ENCODE results near the gene GLG1. TPM values are rescaled to one million over a fixed set of nuclear protein-coding genes. Genes with fewer than 3 reads are reported as not detected.

The GLG1 gene
- total RNA-seq, 1 donor, result 191 TPM

DNA sequence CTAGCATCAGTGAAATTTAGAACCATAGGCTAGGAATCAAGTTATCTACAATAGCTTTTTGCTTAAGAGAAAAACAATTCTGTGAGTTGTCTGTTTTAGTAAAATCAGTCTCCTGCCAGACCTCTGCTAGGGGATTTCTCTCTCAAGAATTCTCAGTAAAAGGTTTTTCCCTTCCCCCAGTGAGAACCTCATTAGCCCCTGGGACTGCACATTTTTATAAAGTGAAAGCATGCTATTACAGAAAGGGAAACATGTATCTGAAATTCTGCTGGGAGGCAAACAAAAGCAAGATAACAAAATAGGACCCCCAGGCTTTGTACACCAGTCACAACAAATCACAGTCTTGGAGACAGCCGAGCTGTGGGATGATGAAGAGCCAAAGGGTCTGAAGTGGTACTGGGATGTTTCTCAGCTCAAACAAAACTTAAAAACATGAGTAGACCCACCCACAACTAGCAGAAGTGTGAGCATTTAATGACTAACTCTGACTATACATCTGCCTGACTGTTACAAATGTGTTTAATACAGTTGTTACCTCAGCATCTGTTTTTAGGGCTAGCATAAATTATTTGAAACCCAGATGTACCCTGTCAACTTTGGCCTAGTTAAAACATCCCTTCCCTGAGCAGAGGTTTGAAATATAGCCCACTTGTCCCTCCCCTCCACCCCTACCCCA, 20.0 kb upstream of the GLG1 start:
- Histone ChIP-seq H3K79me2 (ENCODE audit: insufficient read depth, low read length) (peaks cover 3% of the 10 kb centered on the region), H3K27ac (ENCODE audit: low read depth, low read length) (peak overlapping the region; percentile 65), H3K4me2 (ENCODE audit: insufficient read depth, low read length) (no peak overlapping the region), H2AFZ (ENCODE audit: low read length) (no peak overlapping the region), H3K4me1 (ENCODE audit: insufficient read depth, low read length) (peaks cover 18% of the 10 kb centered on the region), H3K4me3 (ENCODE audit: insufficient read depth, low read length) (no peak overlapping the region), H3K9me3 (ENCODE audit: low read depth, low read length) (no peaks in the 10 kb centered on the region), H4K20me1 (ENCODE audit: insufficient read depth, low read length) (peaks cover 10% of the 10 kb centered on the region), H3K36me3 (ENCODE audit: insufficient read depth, low read length) (peaks cover 64% of the 10 kb centered on the region), H3K27me3 (ENCODE audit: insufficient read depth, low read length) (no peaks in the 10 kb centered on the region)
- no peak for TF ChIP-seq CTCF (IDR thresholded peaks at IDR 0.05; ENCODE audit: extremely low read depth, low read depth, low read length)
- peak; percentile 76 for DNase-seq (ENCODE audit: insufficient read length, low spot score, missing footprints)

DNA sequence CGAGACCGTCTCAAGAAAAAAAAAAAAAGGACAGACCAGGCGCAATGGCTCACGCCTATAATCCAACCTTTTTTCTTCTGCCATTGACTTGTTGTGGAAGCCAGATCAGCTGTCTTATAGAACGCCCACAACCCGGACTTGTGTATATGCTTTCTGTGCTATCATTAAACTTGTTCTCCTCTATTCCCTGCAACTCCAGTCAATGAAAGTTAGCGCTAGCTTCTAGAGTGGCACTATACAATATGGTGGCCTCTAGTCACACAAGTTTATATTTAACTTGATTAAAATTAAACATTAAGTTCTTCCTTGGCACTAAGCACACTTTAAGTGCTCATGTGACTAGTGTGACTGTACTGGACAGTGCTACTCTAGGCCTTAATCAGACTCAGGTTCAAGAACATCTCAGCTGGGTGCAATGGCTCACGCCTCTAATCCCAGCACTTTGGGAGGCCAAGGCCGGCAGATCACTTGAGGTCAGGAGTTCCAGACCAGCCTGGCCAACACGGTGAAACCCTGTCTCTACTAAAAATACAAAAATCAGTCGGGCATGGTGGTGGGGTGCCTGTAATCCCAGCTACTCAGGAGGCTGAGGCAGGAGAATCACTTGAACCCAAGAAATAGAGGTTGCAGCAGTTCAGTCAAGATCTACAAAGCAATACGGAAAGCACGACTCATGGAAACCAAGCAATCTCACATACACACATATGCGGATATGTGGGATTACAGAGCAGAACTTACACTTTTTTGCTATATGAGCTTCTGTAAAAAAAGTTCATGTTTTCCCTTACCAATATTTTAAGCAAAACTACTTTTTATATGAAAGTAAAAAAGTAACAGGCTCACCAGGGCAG, 18.8 kb upstream of the GLG1 start:
- H3K4me3 ChIP-seq (ENCODE audit: insufficient read depth, low read length), result no peak overlapping the region
- peaks cover 3% of the 10 kb centered on the region for H3K79me2 ChIP-seq (ENCODE audit: insufficient read depth, low read length)
- no peak overlapping the region for H3K27ac ChIP-seq (ENCODE audit: low read depth, low read length)
- H3K4me1 ChIP-seq (ENCODE audit: insufficient read depth, low read length), result peaks cover 18% of the 10 kb centered on the region
- peaks cover 10% of the 10 kb centered on the region for H4K20me1 ChIP-seq (ENCODE audit: insufficient read depth, low read length)
- H3K36me3 ChIP-seq (ENCODE audit: insufficient read depth, low read length), result peaks cover 62% of the 10 kb centered on the region
- H3K4me2 ChIP-seq (ENCODE audit: insufficient read depth, low read length), result no peak overlapping the region
- no peaks in the 10 kb centered on the region for H3K9me3 ChIP-seq (ENCODE audit: low read depth, low read length)
- no peak for DNase-seq (ENCODE audit: insufficient read length, low spot score, missing footprints)
- H2AFZ ChIP-seq (ENCODE audit: low read length), result no peak overlapping the region
- no peak for TF ChIP-seq CTCF (IDR thresholded peaks at IDR 0.05; ENCODE audit: extremely low read depth, low read depth, low read length)
- no peaks in the 10 kb centered on the region for H3K27me3 ChIP-seq (ENCODE audit: insufficient read depth, low read length)

DNA sequence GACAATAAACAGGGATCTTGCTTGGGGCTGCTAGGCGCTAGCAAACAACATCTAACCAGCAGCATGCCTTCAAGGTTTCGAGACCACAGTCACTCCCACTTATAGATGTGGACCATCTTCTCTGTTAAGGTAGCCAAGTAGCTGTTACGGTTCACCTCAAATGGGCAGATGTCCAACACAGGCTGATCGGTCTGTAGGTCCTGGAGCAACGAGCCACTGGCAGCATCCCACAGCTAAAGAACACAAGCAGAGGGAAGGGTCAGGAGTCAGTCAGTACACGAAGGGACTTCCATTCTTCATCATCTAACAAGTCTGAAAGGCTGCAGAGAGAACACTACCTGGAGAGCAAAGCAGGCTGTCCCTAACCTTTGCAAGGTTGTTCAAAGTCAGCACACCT, 16.9 kb upstream of the GLG1 start:
- Histone ChIP-seq H3K4me1 (ENCODE audit: insufficient read depth, low read length) (peaks cover 18% of the 10 kb centered on the region), H3K9me3 (ENCODE audit: low read depth, low read length) (no peaks in the 10 kb centered on the region), H3K4me3 (ENCODE audit: insufficient read depth, low read length) (no peak overlapping the region), H2AFZ (ENCODE audit: low read length) (no peak overlapping the region), H3K36me3 (ENCODE audit: insufficient read depth, low read length) (peaks cover 55% of the 10 kb centered on the region), H3K27me3 (ENCODE audit: insufficient read depth, low read length) (no peaks in the 10 kb centered on the region), H3K4me2 (ENCODE audit: insufficient read depth, low read length) (no peak overlapping the region), H3K79me2 (ENCODE audit: insufficient read depth, low read length) (peaks cover 3% of the 10 kb centered on the region), H3K27ac (ENCODE audit: low read depth, low read length) (no peak overlapping the region), H4K20me1 (ENCODE audit: insufficient read depth, low read length) (peaks cover 10% of the 10 kb centered on the region)
- DNase-seq (ENCODE audit: insufficient read length, low spot score, missing footprints), result no peak
- no peak for TF ChIP-seq CTCF (IDR thresholded peaks at IDR 0.05; ENCODE audit: extremely low read depth, low read depth, low read length)

- H3K9me3 ChIP-seq (ENCODE audit: low read depth, low read length), result no peaks in the 10 kb centered on the region
- no peak overlapping the region for H3K4me3 ChIP-seq (ENCODE audit: insufficient read depth, low read length)
- H3K4me2 ChIP-seq (ENCODE audit: insufficient read depth, low read length), result no peak overlapping the region
- peaks cover 10% of the 10 kb centered on the region for H4K20me1 ChIP-seq (ENCODE audit: insufficient read depth, low read length)
- peaks cover 52% of the 10 kb centered on the region for H3K36me3 ChIP-seq (ENCODE audit: insufficient read depth, low read length)
- H2AFZ ChIP-seq (ENCODE audit: low read length), result no peak overlapping the region
- peaks cover 17% of the 10 kb centered on the region for H3K4me1 ChIP-seq (ENCODE audit: insufficient read depth, low read length)
- peak; percentile 88 for DNase-seq (ENCODE audit: insufficient read length, low spot score, missing footprints)
- peaks cover 2% of the 10 kb centered on the region for H3K79me2 ChIP-seq (ENCODE audit: insufficient read depth, low read length)
- no peaks in the 10 kb centered on the region for H3K27me3 ChIP-seq (ENCODE audit: insufficient read depth, low read length)
- H3K27ac ChIP-seq (ENCODE audit: low read depth, low read length), result no peak overlapping the region
- peak; percentile 69 for TF ChIP-seq CTCF (IDR thresholded peaks at IDR 0.05; ENCODE audit: extremely low read depth, low read depth, low read length)
These were observed 16.4 kb upstream of the GLG1 start for GRCh38 chr16:74623214-74623838.
